NB4 (cell line): ENCODE data around the gene CCDC159.

Experiments used
- DNase-seq: peaks from one replicate; pipeline ENCODE4 v3.0.0; 2010; ENCODE audit warnings: low read depth
- H3K4me3 ChIP-seq: one replicate; pipeline ENCODE4 v1.5.1; 2011; ENCODE audit warnings: mild to moderate bottlenecking, low read depth, low read length, moderate library complexity
- CTCF ChIP-seq: IDR thresholded peaks from one replicate; pipeline ENCODE4 v1.5.1; 2012; ENCODE audit warnings: low read depth, low read length
- MYC ChIP-seq: IDR thresholded peaks from 2 replicates; pipeline ENCODE4 v1.6.1; 2011; ENCODE audit warnings: low read depth, low read length
- POLR2A ChIP-seq: IDR thresholded peaks from 2 replicates; pipeline ENCODE4 v1.6.1; 2011; ENCODE audit warnings: mild to moderate bottlenecking; ENCODE audit not compliant: insufficient read length; ENCODE audit errors: extremely low read depth
- TF ChIP-seq, protein P1 (sequence below): IDR thresholded peaks from 2 replicates; pipeline ENCODE4 v1.6.1; 2011; ENCODE audit warnings: low read depth, low read length

The CCDC159 gene

GRCh38 chr19:11387162-11388034, 41.1 kb downstream of the CCDC159 start:
- no peak overlapping the region for H3K4me3 ChIP-seq
- TF ChIP-seq CTCF (no peak), MYC (no peak), POLR2A (no peak)
- TF ChIP-seq, protein P1, sequence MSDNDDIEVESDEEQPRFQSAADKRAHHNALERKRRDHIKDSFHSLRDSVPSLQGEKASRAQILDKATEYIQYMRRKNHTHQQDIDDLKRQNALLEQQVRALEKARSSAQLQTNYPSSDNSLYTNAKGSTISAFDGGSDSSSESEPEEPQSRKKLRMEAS = no peak
- DNase-seq = peak; percentile 56

GRCh38 chr19:11390359-11390758, 44.0 kb downstream of the CCDC159 start:
- no peak for DNase-seq
- H3K4me3 ChIP-seq = no peak overlapping the region
- TF ChIP-seq MYC (no peak), POLR2A (no peak), CTCF (no peak)
- TF ChIP-seq, protein P1 = no peak

DNA sequence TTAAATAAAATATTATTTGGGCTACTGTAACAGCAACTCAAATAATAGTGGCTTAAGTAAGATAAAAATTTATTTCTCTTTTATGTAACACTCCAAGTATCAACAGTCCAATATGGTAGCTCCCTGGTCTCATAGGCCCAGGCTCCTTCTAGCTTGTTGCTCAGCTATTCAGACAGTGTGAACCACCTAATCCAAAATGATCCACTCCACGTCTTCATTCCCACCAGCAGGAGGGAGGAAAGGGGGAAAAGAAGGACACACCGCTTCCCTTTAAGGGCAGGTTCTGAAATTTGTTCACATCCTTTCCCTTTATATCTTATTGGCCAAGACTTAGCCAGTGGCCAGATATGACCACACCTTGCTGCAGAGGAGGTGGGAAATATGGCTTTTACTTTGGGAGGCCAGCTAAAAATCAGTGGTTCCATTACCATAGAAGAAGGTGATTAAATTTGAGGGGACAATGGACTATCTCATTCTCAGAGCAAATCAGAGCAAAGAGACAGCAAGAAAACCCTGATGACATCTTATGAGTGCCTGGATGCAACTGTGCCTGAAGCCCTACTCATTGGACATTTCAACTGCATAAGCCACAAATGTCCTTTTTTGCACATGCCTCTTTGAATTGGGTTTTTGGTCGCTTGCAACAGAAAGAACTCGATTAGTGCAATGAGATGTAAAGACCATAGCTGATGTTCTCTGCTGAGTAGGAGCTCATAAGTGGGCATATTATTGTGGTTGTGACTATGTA, 44.8 kb downstream of the CCDC159 start:
- DNase-seq = no peak
- no peak overlapping the region for H3K4me3 ChIP-seq
- TF ChIP-seq, protein P1 = no peak
- TF ChIP-seq CTCF (no peak), MYC (no peak), POLR2A (no peak)

GRCh38 chr19:11397089-11397610, 50.8 kb downstream of the CCDC159 start:
- no peak for DNase-seq
- TF ChIP-seq POLR2A (no peak), MYC (no peak)
- TF ChIP-seq, protein P1 = no peak

GRCh38 chr19:11399667-11400066, 53.3 kb downstream of the CCDC159 start:
- TF ChIP-seq, protein P1 = no peak
- no peak for TF ChIP-seq POLR2A
- no peak for TF ChIP-seq CTCF
- TF ChIP-seq MYC = no peak
- DNase-seq = no peak

More at GRCh38 chr19:11397089-11397610, 50.8 kb downstream of the CCDC159 start:
- H3K4me3 ChIP-seq = no peak overlapping the region

More at GRCh38 chr19:11399667-11400066, 53.3 kb downstream of the CCDC159 start:
- no peak overlapping the region for H3K4me3 ChIP-seq
